ENCODE results near the gene SNCG. TPM values are rescaled to one million over a fixed set of nuclear protein-coding genes. Genes with fewer than 3 reads are reported as not detected.

SNCG gene
- total RNA-seq, 1 donor from 2014 or later, result 265 TPM

DNA sequence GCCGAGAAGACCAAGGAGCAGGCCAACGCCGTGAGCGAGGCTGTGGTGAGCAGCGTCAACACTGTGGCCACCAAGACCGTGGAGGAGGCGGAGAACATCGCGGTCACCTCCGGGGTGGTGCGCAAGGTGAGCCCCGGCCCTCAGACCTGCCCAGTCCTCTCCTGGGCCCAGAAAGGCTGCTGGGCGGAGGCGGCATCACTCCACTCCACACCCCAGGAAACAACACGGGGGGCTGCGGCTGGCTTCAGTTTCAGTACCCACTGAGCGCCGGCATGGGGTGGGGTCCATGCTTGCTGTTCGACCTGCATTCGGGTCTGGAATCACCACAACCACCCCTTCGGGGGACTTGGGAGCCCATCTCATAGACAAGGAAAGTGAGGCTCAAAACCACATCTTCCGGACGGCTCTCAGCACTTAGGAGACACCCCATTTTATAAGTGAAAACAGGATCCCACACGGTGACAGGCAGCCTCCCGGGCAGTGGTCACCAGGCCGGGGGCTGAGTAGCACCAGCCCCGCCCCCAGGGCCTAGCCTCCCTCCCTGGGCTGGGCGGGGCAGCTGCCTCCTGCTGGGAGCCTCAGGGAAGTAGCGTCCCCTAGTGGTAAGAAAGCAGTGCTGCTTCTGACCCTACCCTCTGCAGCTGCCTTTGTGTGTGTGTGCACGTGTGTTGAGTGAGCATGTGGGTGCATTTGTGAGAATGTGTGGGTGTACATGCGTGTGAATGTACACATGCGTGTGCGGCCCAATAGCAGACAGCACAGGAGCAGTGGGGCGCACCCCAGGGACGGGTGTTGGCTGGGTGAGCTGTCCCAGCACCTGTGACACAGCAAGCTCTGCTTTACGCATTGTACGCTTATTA lies 1.8 kb downstream of the SNCG start:
- peak; percentile 90 for DNase-seq (ENCODE audit: low spot score)

DNA sequence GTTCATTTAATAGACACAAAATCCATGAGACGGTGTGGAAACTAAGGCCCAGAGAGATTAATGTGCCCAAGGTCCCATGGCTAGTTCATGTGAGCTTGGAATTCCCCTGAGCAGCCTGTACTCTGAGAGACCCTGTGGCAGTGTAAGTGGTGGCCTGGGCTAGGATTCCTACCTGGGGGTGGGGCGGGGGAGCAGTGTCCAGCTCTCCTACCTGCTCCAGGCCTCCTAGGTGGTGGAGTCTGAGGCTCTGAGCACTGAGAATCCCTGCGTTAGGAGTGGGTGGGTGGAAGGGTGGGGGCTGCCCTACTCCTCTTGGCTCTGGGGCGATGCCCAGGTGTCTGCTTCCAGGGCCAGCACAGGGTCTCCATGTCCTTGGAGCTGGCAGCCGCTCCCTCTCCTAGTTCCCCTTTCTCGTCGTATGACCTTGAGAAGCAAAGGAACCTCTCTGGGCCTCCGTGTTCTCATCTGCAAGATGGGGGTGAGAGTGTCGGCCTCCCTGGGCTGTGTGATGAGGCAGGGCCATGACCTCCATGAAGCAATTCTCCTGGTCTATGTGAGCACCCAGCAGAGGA lies 2.5 kb downstream of the SNCG start:
- peak; percentile 43 for DNase-seq (ENCODE audit: low spot score)

DNA sequence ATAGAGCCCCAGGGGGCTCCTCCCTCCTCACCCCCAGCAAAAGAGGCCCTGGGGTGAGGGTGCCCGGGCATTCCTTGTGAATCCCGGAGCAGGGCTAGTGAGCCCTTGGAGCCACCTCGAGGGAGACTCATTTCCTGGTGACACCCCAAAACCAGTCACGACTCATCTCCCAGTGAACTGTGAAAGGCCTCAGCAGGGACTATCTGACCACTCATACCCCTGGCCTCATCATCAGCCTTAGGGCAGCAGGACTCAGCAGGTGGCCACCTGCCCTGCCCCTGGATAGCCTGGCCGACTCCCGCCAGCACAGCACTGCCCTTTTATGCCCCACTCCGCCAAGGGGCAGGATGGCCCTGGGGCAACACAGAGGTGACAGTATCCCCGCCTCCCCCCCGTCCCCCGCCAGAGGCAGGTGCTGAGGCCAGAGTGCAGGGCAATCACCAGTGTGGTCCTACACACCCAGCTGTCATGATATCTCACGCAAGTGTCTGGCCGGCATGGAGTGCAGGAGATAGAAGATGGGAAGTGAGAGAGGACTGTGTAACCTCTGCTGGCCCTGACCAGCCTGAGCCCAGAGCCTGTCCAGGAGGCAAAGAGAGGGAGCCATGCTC lies 3.2 kb downstream of the SNCG start:
- DNase-seq (ENCODE audit: low spot score), result peak; percentile 74

DNA sequence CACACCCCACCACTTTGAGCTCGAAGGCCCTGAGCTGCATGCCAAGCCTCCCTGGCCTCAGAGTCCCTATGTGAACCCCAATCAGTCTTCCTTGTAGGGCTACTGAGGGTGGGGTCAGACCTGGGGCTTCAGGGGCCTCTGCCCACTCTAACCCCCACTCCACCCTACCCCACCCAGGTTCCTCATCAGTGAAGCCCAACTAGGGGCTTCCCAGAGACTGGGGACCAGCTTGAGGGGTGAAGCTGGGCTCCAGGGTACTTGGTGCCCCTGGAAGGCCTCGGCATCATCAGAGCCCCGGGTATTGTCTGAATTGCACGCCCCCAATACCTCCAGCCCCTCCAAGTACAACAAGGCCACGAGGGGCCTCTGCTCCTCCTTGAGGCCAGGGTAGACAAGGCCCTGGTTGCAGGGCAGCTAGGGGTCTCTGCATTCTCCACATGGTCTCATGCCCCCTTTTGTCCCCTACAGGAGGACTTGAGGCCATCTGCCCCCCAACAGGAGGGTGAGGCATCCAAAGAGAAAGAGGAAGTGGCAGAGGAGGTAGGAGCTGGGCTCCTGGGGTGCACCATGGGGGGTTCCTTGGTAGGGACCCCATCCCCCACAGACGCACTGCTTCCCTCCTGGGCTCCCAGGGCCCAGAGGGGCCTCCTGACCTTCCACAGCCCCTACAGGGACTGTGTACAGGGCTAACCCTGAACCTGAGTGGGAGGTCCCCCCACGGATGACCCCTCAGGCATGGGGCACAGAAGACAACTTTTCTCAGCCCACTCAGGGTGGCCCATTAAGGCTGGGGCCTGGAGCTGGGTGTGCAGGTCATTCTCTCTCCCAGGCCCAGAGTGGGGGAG lies 4.0 kb downstream of the SNCG start:
- DNase-seq (ENCODE audit: low spot score), result peak; percentile 26

DNA sequence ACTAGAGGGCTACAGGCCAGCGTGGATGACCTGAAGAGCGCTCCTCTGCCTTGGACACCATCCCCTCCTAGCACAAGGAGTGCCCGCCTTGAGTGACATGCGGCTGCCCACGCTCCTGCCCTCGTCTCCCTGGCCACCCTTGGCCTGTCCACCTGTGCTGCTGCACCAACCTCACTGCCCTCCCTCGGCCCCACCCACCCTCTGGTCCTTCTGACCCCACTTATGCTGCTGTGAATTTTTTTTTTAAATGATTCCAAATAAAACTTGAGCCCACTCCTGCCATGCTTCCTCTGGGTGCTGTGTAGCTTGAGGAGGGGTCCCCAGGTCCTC lies 4.5 kb downstream of the SNCG start:
- DNase-seq (ENCODE audit: low spot score), result peak; percentile 81

DNA sequence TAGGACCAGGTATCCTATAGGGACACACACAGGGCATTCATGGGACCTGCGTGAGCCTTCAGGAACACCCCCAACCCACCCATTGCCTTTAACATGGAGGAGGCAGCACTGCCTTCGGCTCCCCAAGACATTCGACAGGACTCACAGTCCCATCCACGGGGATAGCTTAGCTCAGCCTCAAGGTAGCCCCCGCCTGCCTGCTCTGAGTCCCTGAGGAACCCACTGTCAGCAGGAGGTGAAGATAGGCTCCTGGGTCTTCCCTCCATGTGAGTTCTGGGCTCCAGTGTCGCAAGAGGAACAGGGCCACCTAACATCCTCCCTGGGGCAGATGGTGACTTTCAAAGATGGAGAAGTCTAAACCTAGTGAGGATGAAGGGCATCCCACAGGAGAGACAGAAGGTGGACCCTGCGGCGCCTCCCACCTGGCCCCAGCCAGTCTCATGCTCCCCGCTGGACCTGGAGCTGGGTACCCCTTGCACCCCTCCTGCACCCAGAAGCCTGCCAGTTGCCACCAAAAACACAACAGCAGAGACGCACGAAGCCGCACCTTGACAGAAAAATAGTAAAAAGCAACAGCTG lies 5.0 kb downstream of the SNCG start:
- peak; percentile 65 for DNase-seq (ENCODE audit: low spot score)

DNA sequence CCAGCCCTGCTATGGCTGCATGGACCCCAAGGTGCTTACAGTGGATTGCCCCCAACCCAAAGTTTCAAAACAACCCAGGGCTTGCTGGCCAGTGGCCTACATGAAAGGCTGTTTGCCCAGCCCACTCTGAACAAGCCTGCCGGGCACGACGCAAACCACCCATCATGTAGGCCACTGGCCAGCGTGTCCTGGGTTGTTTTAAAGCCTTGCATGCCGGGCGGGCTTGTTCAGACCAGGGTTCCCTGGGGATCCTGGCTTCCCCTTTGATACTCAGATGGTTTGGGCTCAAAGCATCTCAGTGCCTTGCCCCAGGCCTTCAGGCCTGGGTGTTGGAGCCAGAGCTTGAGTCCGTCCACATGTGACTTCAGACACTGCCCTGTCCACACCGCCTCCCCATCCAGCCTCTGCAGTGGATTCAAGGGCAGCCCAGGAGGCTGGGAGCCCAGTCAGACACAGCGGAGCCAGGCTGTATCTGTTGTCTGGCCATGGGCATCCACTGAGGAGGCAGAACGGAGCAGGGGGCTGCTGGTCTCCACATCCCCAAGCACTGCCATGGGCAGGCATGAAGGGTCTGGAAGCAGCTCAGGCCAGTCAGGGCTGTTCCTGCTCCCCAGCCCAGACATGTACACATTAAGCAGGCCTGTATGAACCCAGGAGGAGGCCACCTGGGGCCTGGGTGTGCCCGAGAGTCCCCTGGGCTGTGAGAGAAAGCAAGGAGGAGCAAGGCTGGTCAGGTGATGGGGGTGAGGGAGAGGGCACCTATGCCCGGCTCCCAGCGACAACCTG lies 5.9 kb downstream of the SNCG start:
- DNase-seq (ENCODE audit: low spot score), result peak; percentile 82

DNA sequence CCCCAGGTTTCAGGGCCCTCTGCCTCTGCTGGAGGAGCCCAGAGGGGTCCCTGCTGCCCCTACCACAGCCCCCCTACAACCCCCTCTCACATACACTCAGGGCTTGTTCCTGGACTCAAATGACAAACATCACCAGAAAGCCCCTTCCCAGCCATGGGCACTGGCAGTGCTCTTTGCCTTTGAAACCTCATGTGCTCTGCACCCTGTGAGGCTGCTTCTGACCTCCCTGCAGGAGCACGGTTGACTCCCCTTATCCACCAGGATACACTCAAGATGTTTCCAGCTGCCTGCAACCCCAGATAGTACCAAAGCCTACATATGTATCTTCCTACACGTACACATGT lies 6.4 kb downstream of the SNCG start:
- no peak for DNase-seq (ENCODE audit: low spot score)

DNA sequence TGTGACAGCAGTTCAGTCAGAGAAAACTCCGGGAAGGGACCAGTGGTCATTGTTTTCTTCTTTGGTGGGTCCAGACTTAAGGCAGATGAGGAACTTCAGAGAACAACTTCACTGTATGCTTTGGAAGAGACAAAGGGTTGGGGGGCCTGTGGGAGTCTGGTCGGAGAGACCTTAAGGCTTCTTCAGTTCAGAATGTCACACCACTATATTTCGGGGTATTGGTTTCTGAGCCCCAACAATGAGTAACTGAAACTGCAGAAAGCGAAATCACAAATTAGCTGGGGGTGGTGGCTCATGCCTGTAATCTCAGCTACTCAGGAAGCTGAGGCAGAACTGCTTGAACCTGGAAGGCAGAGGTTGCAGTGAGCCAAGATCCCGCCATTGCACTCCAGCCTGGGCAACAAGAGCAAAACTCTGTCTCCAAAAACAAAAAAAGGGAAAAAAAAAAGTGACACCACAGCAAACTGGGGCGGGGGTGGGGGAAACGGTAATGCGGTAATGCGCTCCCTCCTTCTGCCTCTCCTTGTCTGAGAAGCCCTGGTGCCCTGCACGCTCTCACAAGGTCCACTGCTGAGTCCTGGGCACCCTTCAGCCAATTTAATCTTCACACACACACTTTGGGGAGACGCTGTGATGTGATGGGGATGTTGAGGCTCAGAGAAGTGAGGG lies 7.7 kb downstream of the SNCG start:
- peak; percentile 28 for DNase-seq (ENCODE audit: low spot score)

DNA sequence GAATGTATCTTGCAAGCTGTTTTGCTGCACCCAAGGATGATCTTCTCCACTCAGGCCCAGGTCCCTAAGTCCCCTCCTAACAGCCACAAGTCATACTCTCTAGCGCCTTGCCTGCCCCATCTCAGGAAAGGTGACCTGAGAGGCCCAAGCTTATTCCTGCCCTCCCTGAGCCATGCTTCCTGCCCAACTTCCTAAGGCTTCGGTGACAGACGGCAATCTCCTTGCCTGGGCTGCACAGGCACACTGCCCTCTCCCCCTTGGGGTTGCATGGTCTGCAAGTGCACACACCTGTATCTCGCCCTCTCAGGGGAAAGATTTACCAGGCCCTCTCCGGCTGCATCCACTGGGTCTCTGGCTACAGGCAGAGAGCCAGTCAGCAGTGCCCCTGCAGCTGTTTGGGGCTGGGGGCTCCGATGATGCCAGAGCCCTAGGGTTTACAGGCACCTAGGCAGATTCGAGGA lies 9.1 kb downstream of the SNCG start:
- DNase-seq (ENCODE audit: low spot score), result peak; percentile 87

DNA sequence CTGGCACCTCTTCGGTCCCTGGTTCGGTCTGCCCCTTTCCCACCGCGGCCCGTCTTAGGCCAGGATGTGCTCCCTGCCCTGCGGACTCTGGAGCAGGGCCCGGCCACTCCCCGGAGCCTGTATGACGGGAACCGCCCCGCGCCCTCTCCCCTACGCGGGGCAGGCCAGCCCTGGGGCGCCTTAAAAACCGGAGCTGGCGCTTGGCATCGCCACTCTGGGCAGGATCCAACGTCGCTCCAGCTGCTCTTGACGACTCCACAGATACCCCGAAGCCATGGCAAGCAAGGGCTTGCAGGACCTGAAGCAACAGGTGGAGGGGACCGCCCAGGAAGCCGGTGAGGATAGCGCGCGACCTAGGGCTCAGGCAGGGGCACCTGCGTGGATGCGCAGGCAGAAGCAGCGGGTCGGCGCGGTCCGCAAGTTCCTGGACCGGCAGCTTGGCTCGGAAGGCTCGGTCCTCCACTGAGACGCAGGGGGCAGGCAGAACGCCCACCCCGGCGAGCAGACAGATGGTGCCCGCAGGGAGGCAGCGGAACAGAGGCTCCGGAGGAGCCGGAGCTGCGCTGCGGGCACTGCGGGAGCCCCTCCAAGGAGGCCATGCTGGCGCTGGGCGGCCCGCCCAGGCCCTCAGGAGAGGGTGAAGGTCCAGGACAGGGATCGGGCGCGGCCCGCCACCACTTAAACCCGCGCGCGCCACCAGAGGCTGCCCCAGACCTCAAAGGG lies 10.0 kb downstream of the SNCG start, which contains the start of gene ADIRF:
Gene ADIRF (plus strand): TSS at position 212 of the 723 bp plus-strand sequence. CDS start 63 bp downstream, at position 275.
- DNase-seq (ENCODE audit: low spot score), result peak; percentile 91

DNA sequence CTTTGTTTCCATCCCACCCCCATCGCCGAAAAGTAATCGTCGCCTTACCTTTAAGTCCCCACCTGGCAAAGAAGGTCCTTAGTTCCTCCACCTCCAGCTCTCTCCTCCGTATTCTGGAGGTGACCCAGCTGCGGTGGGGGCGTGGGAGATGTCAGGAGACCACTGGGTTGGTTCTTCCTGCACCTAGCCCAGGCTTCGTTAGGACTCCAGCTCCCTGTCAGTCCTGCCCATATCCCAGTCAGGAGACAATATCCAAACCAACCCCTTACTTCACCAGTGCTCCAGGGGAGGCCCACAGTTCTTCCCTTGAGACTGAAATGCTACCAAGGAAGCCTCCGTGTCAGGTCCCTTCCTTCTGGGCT lies 10.6 kb downstream of the SNCG start:
- DNase-seq (ENCODE audit: low spot score), result no peak

DNA sequence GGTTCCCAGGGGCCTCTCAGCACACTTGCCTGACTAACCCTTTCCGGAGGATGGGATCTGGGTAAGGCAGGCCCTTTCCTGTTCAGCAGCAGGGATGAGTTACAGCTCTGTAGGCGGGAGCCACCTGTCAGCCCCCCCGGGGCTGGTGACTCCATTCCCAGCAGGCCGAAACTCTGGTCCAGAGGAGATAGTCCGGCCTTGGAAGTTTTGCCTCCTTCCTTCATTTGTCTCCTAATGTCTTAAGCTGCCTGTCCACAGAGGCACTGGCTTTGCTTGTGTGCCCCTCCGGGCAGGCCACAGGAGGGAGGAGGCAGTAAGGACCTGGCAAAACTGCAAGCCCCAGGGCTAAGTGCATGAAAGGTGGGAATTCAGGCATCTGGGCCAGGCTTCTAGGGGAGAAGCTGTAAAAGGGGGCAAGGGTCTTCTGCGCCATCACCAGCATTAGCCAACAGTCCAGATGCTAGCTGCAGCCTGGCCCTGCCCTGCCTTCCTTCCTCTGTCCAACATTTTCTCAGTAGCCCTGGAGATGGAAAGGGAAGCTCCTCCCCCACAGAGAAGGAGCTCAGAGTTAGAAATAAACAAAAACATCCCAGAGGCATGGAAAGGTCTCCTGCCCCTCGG lies 11.1 kb downstream of the SNCG start:
- peak; percentile 87 for DNase-seq (ENCODE audit: low spot score)

DNA sequence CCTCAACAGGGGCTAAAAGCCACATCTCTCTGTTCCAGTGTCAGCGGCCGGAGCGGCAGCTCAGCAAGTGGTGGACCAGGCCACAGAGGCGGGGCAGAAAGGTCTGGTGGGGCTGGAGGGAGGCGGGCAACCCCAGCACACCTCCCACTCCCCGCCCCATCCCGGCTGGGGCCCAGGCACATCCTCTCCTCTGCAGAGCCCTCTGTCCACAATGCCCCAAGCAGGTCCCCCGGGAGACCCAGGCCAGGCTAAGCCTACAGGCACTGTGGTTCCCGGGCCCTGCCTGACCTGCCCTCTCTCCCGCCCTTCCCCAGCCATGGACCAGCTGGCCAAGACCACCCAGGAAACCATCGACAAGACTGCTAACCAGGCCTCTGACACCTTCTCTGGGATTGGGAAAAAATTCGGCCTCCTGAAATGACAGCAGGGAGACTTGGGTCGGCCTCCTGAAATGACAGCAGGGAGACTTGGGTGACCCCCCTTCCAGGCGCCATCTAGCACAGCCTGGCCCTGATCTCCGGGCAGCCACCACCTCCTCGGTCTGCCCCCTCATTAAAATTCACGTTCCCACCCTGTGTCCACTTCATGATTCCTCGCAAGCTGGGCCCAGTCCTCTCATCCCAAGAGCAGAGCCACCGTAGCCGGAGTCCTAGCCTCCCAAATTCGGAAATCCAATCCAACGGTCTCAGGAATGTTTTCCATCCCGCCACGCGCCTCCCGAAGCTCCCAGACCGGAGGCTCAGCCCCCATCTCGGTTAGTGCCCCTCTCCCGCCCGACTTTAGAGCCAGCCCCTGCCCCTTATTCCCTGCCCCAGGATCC lies 12.0 kb downstream of the SNCG start:
- peak; percentile 92 for DNase-seq (ENCODE audit: low spot score)

DNA sequence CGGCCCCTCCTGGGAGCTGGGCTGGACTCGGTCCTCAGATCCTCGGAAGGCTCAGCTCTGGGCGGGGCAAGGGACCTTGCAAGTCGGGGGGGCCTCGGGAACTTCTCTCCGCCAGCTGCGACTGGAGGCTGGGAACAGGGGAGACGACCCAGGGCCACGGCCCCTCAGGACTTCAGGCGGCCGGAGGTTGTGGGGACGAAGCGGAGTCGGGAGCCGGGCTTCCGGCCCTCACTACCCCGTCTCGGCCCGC lies 12.5 kb downstream of the SNCG start:
- no peak for DNase-seq (ENCODE audit: low spot score)

DNA sequence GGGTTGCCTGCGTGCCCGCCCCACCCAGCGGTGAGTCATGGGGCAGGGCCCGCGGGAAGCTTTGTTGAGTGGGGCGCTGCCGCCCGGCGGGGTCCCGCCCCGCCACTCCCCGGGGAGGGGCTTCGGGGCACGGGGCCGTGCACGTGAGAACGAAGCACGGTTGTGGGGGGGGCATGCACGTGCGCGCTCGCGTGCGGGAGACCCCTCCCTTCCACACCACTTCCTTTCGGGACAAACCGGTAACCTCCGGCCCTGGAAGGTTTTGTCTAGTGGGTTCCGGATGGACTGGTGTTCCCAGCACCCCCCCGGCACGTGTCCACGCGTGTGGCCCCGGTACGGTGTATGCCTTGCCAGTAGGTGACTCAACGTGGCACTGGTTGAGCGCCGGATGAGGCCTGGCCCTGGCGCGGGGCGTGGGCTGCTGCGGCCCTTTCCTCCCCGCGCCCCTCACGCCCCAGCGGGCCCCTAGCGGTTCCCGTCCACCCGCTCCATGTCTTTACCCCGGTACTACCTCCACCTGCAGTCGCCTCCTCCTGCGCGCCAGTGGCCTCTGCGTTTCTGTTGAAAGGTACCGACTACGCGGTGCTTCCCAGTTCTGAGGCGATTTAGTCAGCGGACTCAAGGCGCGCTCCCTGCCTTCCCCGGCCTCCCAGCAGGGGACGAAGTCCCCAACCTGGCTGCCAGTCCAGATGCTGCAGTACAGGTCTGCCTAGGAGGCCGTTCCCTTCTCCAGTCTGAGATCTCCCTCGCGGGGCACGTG lies 13.0 kb downstream of the SNCG start:
- peak; percentile 97 for DNase-seq (ENCODE audit: low spot score)

DNA sequence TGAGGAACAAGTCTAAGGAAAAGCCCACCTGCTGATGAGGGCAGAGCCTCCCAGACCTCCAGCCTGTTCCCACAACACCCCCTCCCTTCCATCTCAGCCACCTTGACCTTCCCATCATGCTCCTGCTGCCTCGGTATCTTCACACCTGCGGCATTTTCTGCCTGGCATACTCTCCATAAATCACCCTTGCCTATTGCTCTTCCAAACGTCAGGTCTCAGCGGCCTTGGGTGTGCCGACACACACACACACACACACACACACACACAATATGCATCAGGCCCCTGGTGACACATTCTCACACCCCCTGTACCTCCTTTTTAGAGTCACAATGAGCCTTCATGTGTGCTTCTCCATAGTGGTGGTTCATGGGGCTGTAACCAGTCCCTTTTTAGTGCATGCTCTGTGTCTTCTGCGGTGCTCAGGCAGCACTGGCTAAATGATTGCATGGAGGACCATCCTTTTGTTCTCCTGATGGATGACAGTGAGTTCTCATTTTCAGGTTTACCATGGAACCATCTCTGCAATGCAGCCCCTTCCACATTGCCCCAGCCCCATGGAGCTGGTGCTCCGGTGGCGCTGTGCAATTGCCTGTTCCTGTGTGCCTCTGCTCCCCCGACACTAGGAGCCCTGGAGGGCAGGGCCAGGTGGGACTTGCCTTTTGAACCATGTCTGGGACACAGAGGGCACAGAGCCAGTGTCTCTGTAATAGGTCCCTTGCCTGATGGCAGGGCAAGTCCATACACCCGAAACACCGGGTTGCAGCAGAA lies 14.4 kb downstream of the SNCG start:
- peak; percentile 80 for DNase-seq (ENCODE audit: low spot score)
